PC-9 (cell line): ENCODE measurements around the gene RHOBTB3.

Experiments
- CTCF ChIP-seq: fragments of 200-600 bp; sonication (generic); conservative IDR thresholded peaks from 2 replicates; pipeline ENCODE4 v1.6.1; 2017; ENCODE audit warnings: mixed run types, antibody characterized with exemption, mild to moderate bottlenecking, moderate library complexity
- EZH2 ChIP-seq: fragments of 200-600 bp; sonication (generic); IDR thresholded peaks from 2 replicates; pipeline ENCODE4 v1.8.0; 2017; ENCODE audit warnings: antibody characterized with exemption, low read depth

- no peak for TF ChIP-seq CTCF
- TF ChIP-seq EZH2, result no peak
Observed at GRCh38 chr5:95726811-95727763, 4.0 kb upstream of the RHOBTB3 start.
